Left lung (tissue), 10 donors: ENCODE measurements around the gene FAM13A. TPM values are rescaled to one million over a fixed set of nuclear protein-coding genes. Genes with fewer than 3 reads are reported as not detected.
"Not testable (repeated sequence)": the region's sequence is repeated elsewhere in the genome, so short reads cannot be mapped to it uniquely, and the experiment has no call there.

Source experiments
- ATAC-seq: fragments of 200-7000 bp; cut with Tn5 transposase; one replicate; pipeline ENCODE4 v1.9.1; 2020; ENCODE audit warnings: moderate library complexity
- DNase-seq, 4 donors: peaks; one replicate each; pipeline ENCODE4 v3.0.0-alpha.2; 2013 to 2020
- H3K27ac ChIP-seq, 2 donors: fragments of 200-600 bp; sonication (generic) in 1 of 2; one replicate each; pipeline versions ENCODE4 v1.5.0 to v1.8.0; 2020 to 2021
- H3K27me3 ChIP-seq, 2 donors: fragments of 200-600 bp; sonication (generic) in 1 of 2; one replicate each; pipeline versions ENCODE4 v1.5.0 to v1.8.0; 2020 to 2021
- H3K36me3 ChIP-seq, 2 donors: fragments of 200-600 bp; sonication (generic) in 1 of 2; one replicate each; pipeline versions ENCODE4 v1.5.0 to v1.8.0; 2020 to 2021
- H3K4me1 ChIP-seq, 2 donors: fragments of 200-600 bp; one replicate each; pipeline ENCODE4 v1.8.0; 2021
- H3K4me3 ChIP-seq, 2 donors: fragments of 200-600 bp; sonication (generic) in 1 of 2; one replicate each; pipeline versions ENCODE4 v1.5.0 to v1.8.0; 2020 to 2021; ENCODE audit warnings: mild to moderate bottlenecking in 1 of 2
- H3K9me3 ChIP-seq, 2 donors: fragments of 200-600 bp; sonication (generic) in 1 of 2; one replicate each; pipeline versions ENCODE4 v1.5.0 to v1.8.0; 2020 to 2021
- CTCF ChIP-seq, 2 donors: fragments of 200-600 bp; sonication (generic) in 1 of 2; IDR thresholded peaks; one replicate each; pipeline versions ENCODE4 v1.5.0 to v1.8.0; 2021; ENCODE audit warnings: antibody characterized with exemption in 2 of 2
- intact Hi-C, 2 donors: fragments of 100-400 bp; cut with DNase I; formaldehyde crosslinking; loops; one replicate each; pipeline versions ENCODE4 v1.11.2 to v1.14.2; 2022
- polyA plus RNA-seq, 6 donors: library from polyadenylated mRNA; unstranded; fragments of 120-200 nt; gene quantifications; one replicate each; pipeline ENCODE4 v1.2.1, GENCODE V29; 2013; ENCODE audit not compliant: insufficient read length in 6 of 6
- total RNA-seq, 2 donors: library from RNA; stranded (reverse); fragmentation: NEBNext Ultra II Directional; extraction: Animal tissue kit (Norgen Biotek cat#: 25700); gene quantifications; one replicate each; pipeline ENCODE4 v1.2.1, GENCODE V29; 2021
- donor health status: DM: no; HTN: yes; CAD: no.
- donor health status: DM: no; HTN: no; CAD: no.

Gene FAM13A
- total and polyA plus RNA-seq, 8 donors: 22.2 to 69.5 (median 52.2) TPM

DNA sequence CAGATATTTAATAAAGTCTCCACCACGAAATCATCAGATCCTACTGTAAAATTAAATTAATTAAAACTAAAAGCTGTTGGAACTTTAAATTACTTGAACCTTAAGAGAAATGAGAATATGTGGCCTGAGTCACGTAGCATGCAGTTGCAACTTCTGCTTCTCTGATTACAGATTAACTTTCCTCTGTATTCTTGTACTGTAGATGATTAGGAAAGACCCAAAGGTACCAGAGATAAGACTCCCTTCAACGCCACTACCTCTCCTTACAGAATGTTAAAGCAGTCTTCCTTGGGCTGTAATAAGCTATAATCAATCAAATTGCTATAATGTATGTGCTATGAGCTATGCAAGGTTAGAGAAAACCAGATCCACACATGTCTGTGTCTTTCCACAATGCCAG lies 47.9 kb downstream of the FAM13A start:
- TF ChIP-seq CTCF (IDR thresholded peaks at IDR 0.05): no peak
- no peak for DNase-seq
- Histone ChIP-seq H3K36me3 (no peaks in the 10 kb centered on the region), H3K4me3 (no peak overlapping the region), H3K4me1 (no peaks in the 10 kb centered on the region), H3K27me3 (no peaks in the 10 kb centered on the region), H3K27ac (no peak overlapping the region), H3K9me3 (peaks cover 0 to 4% of the 10 kb centered on the region in 2 donors)
- ATAC-seq: no peak
- intact Hi-C loops: no loop called here

DNA sequence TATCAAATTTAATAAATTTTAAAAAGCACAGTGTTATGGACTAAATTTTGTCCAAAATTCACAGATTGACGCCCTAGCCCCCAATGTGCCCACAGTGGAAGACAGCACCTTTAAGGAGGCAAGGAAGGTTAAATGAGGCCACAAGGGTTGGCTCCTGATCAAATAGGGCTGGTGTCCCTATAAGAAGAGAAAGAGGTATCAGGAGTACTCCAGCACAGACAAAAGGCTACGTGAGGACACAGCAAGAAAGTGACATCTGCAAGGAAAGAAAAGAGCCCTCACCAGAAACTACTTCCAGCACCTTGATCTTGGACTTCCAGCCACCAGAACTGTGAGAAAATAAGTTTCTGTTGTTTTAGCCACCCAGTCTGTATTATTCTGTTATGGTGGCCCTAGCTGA lies 48.8 kb downstream of the FAM13A start:
- no peak overlapping the region for H3K4me3 ChIP-seq
- H3K36me3 ChIP-seq: no peaks in the 10 kb centered on the region
- H3K27ac ChIP-seq: no peak overlapping the region
- ATAC-seq: no peak
- intact Hi-C loops: no loop called here
- DNase-seq: no peak
- no peaks in the 10 kb centered on the region for H3K4me1 ChIP-seq
- no peak for TF ChIP-seq CTCF (IDR thresholded peaks at IDR 0.05)
- H3K27me3 ChIP-seq: no peaks in the 10 kb centered on the region
- no peaks in the 10 kb centered on the region for H3K9me3 ChIP-seq

DNA sequence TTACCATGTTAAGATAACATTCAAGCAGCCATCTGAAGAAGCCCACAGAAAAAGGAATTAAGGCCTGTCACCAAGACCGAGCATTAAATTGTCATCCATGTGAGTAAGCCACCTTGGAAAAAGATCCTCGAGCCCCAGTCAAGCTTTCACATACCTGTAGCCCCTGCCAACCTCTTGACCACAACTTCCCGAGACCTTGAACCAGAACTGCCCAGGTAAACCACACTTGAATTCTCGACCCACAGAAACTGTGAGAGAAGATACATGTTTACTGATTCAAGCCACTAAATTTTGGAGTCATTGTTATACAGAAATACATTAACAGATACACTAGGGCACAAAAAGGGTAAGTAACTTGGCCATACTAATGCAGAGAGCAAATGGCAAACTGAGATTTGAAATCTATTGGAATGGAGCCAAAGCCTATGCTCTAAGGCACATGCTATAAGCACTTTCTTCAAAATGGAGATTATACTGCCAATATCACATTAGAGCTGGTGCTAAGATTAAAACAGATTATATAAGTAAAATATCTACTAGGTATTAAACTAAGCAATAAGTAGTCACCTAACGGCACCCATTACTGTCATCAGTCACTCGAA lies 49.5 kb downstream of the FAM13A start:
- no peak overlapping the region for H3K27ac ChIP-seq
- no peaks in the 10 kb centered on the region for H3K9me3 ChIP-seq
- no peaks in the 10 kb centered on the region for H3K4me1 ChIP-seq
- H3K27me3 ChIP-seq: no peaks in the 10 kb centered on the region
- intact Hi-C loops: no loop called here
- DNase-seq (no peak), ATAC-seq (no peak)
- TF ChIP-seq CTCF (IDR thresholded peaks at IDR 0.05): no peak
- H3K36me3 ChIP-seq: no peaks in the 10 kb centered on the region
- H3K4me3 ChIP-seq: no peak overlapping the region

DNA sequence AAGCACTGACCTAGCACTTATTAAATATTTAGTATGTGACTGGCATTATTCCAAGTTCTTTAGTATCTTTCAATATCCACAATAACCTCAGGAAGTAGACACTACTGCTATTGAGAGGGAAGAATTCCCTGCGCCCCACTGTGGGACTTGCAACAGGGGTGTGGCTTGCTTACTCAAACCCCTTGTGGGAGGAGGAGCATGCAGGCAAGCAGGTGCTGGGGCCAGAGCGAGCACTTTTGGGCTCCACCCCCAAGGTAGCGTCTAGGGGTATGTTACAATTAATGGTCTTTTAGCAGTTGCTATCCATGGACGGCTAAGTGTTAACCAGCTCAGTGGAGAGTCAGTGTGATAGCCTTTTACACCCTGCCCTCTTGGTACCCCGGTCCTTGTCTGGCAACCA lies 50.7 kb downstream of the FAM13A start:
- no peak for TF ChIP-seq CTCF (IDR thresholded peaks at IDR 0.05)
- no peaks in the 10 kb centered on the region for H3K27me3 ChIP-seq
- DNase-seq (no peak), ATAC-seq (no peak)
- no peak overlapping the region for H3K4me3 ChIP-seq
- peaks cover under 1 to 4% of the 10 kb centered on the region in 2 donors for H3K4me1 ChIP-seq
- H3K9me3 ChIP-seq: no peaks in the 10 kb centered on the region
- H3K36me3 ChIP-seq: no peaks in the 10 kb centered on the region
- intact Hi-C loops: no loop called here
- no peak overlapping the region for H3K27ac ChIP-seq

DNA sequence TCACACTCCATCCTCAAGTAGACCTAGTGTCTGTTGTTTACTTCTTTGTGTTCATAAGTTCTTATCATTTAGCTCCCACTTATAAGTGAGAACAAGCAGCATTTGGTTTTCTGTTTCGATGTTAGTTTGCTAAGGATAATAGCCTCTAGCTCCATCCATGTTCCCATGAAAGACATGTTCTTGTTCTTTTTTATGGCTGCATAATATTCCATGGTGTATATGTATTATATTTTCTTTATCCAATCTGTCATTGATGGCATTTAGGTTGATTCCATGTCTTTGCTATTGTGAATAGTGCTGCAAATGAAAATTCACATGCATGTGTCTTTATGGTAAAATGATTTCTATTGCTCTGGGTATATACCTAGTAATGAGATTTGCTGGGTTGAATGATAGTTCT lies 51.9 kb downstream of the FAM13A start:
- intact Hi-C loops, H3K4me3 ChIP-seq, H3K4me1 ChIP-seq, H3K36me3 ChIP-seq, DNase-seq, ATAC-seq, H3K9me3 ChIP-seq, H3K27ac ChIP-seq, H3K27me3 ChIP-seq: not testable (repeated sequence)
